ENCODE results near the gene PLXNA3. TPM values are rescaled to one million over a fixed set of nuclear protein-coding genes. Genes with fewer than 3 reads are reported as not detected.

Gene PLXNA3
- total RNA-seq, 1 experiment from 2014 or later, result 89.3 TPM

GRCh38 chrX:154419189-154419588, 38.9 kb upstream of the PLXNA3 start:
- no peak for TF ChIP-seq EZH2 (IDR thresholded peaks at IDR 0.05)
- TF ChIP-seq TCF7L2 (IDR thresholded peaks at IDR 0.05; ENCODE audit: borderline replicate concordance, extremely low read depth, insufficient read depth, insufficient read length), result no peak
- no peak for TF ChIP-seq EZH2phosphoT487 (IDR thresholded peaks at IDR 0.05; ENCODE audit: borderline replicate concordance)
- TF ChIP-seq SRF (IDR thresholded peaks at IDR 0.05; ENCODE audit: low read depth), result no peak
- TF ChIP-seq CBX3 (IDR thresholded peaks at IDR 0.05; ENCODE audit: low read depth), result no peak
- TF ChIP-seq RAD21 (IDR thresholded peaks at IDR 0.05; ENCODE audit: low read depth), result no peak
- TF ChIP-seq ZBTB33 (IDR thresholded peaks at IDR 0.05; ENCODE audit: extremely low read depth, insufficient replicate concordance, low read length), result no peak
- TF ChIP-seq SIN3A (IDR thresholded peaks at IDR 0.05; ENCODE audit: low read depth), result no peak
- TF ChIP-seq JUND (IDR thresholded peaks at IDR 0.05), result no peak
- TF ChIP-seq POLR2A (IDR thresholded peaks at IDR 0.05; ENCODE audit: borderline replicate concordance, extremely low read depth, insufficient read depth, insufficient read length), result no peak
- TF ChIP-seq CEBPB (IDR thresholded peaks at IDR 0.05; ENCODE audit: low read depth), result no peak
- TF ChIP-seq, protein P1, sequence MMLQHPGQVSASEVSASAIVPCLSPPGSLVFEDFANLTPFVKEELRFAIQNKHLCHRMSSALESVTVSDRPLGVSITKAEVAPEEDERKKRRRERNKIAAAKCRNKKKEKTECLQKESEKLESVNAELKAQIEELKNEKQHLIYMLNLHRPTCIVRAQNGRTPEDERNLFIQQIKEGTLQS (IDR thresholded peaks at IDR 0.05), result no peak
- no peak for TF ChIP-seq YY1 (IDR thresholded peaks at IDR 0.05; ENCODE audit: extremely low read depth, insufficient replicate concordance, low read depth, low read length)
- no peak for TF ChIP-seq MAX (IDR thresholded peaks at IDR 0.05)
- no peak for TF ChIP-seq SP1 (IDR thresholded peaks at IDR 0.05; ENCODE audit: low read depth)
- TF ChIP-seq REST (IDR thresholded peaks at IDR 0.05; ENCODE audit: low read depth), result no peak
- no peak for TF ChIP-seq ELF1 (IDR thresholded peaks at IDR 0.05; ENCODE audit: borderline replicate concordance, low read depth)
- TF ChIP-seq, protein P2, sequence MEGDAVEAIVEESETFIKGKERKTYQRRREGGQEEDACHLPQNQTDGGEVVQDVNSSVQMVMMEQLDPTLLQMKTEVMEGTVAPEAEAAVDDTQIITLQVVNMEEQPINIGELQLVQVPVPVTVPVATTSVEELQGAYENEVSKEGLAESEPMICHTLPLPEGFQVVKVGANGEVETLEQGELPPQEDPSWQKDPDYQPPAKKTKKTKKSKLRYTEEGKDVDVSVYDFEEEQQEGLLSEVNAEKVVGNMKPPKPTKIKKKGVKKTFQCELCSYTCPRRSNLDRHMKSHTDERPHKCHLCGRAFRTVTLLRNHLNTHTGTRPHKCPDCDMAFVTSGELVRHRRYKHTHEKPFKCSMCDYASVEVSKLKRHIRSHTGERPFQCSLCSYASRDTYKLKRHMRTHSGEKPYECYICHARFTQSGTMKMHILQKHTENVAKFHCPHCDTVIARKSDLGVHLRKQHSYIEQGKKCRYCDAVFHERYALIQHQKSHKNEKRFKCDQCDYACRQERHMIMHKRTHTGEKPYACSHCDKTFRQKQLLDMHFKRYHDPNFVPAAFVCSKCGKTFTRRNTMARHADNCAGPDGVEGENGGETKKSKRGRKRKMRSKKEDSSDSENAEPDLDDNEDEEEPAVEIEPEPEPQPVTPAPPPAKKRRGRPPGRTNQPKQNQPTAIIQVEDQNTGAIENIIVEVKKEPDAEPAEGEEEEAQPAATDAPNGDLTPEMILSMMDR (IDR thresholded peaks at IDR 0.05 in 2 of 3, conservative IDR thresholded peaks at IDR 0.05 in 1 of 3; ENCODE audit: borderline replicate concordance in 1 of 3, insufficient read depth in 1 of 3, low read depth in 2 of 3, low read length in 2 of 3), result no peak
- no peak for TF ChIP-seq POLR2AphosphoS5 (IDR thresholded peaks at IDR 0.05; ENCODE audit: low read depth, low read length)
- no peak for TF ChIP-seq EGR1 (IDR thresholded peaks at IDR 0.05; ENCODE audit: low read depth)
- no peaks in the 10 kb centered on the region for H3K27me3 ChIP-seq (ENCODE audit: insufficient read depth, low read length)
- H3K9me3 ChIP-seq (ENCODE audit: control insufficient read depth in 1 of 2, insufficient read depth in 1 of 2, low read depth in 1 of 2, low read length in 2 of 2), result no peaks in the 10 kb centered on the region
- no peaks in the 10 kb centered on the region for H4K20me1 ChIP-seq (ENCODE audit: insufficient read depth)
- ChIA-PET RAD21 (ENCODE audit: low non-redundant PET in 1 of 2, low total read pairs in 2 of 2, uncharacterized antibody in 2 of 2, unreplicated experiment in 2 of 2) (no interaction called here), POLR2A (no interaction called here), CTCF (no interaction called here)
- no peaks in the 10 kb centered on the region for H3K79me2 ChIP-seq (ENCODE audit: insufficient read depth, low read length)
- DNase-seq (ENCODE audit: low read depth, low spot score), result no peak
- no peak overlapping the region for H2AFZ ChIP-seq (ENCODE audit: low read depth, low read length, poor library complexity, severe bottlenecking)
- no peak overlapping the region for H3K27ac ChIP-seq (ENCODE audit: low read depth, low read length)
- intact Hi-C loops (cut with micrococcal nuclease), result no loop called here
- ATAC-seq, result no peak
- no peak overlapping the region for H3K4me2 ChIP-seq (ENCODE audit: low read length)
- no peaks in the 10 kb centered on the region for H3K4me1 ChIP-seq (ENCODE audit: control insufficient read depth in 1 of 2, insufficient read depth in 2 of 2, low read length in 2 of 2)
- H3K36me3 ChIP-seq (ENCODE audit: control insufficient read depth in 1 of 2, insufficient read depth in 2 of 2, low read length in 2 of 2), result no peaks in the 10 kb centered on the region
- no TSS peak for BruUV-seq (replicated peaks)
- no peak overlapping the region for H3K9ac ChIP-seq (ENCODE audit: low read length)
- H3K9me2 ChIP-seq (ENCODE audit: insufficient read depth), result no peaks in the 10 kb centered on the region
- H3K4me3 ChIP-seq (replicated peaks in 1 of 2; ENCODE audit: low read depth in 1 of 2, low read length in 2 of 2), result no peak overlapping the region
